HG03280 (cell line): ENCODE data around the gene CCM2.

ENCODE experiments used
- ATAC-seq: cut with Tn5 transposase; IDR thresholded peaks from one replicate; pipeline ENCODE4 v1.9.1; 2021; ENCODE audit warnings: mild to moderate bottlenecking, moderate library complexity; ENCODE audit not compliant: unreplicated experiment

CCM2 gene

DNA sequence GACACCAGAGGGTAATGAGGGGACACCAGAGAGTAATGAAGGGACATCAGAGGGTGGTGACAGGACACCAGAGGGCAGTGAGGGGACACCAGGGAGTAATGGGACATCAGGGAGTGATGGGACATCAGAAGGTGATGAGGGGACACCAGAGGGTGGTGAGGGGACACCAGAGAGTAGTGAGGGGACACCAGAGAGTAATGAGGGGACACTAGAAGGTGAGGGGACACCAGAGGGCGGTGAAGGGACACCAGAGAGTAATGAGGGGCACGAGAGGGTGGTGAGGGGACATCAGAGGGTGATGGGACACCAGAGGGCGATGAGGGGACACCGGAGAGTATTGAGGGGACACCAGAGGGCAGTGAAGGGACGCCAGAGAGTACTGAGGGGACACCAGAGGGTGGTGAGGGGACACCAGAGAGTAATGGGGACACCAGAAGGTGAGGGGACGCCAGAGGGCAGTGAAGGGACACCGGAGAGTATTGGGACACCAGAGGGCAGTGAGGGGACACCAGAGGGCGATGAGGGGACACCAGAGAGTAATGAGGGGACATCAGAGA lies 78.2 kb downstream of the CCM2 start:
- no peak for ATAC-seq

DNA sequence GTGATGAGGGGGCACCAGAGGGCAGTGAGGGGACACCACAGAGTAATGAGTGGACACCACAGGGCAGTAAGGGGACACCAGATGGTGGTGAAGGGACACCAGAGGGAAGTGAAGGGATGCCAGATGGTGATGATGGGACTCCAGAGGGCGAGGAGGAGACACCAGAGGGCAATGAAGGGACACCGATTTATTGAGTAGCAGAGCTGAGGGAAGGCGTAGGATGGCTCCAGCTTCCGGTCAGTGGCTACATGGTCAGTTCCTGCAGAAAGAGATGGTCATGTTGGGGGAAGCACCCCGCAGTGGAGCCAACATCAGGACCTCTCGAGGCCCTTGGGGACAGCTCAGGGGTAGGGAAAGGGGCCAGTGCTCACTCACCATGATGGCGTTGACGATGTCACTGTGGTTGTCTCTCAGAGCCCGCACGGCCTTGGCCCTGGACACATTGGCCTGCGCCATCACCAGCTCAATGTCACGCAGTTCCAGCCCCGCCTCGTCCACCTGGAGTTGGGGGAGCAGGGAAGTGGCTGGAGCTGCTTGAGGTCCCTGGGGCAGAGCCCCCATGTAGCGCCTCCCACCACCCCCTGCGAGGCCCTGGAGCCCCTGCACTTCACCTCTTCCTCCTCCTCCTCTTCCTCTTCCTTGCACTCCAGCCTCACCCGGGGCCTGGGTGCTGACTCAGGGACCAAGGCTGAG lies 80.4 kb downstream of the CCM2 start:
- no peak for ATAC-seq

DNA sequence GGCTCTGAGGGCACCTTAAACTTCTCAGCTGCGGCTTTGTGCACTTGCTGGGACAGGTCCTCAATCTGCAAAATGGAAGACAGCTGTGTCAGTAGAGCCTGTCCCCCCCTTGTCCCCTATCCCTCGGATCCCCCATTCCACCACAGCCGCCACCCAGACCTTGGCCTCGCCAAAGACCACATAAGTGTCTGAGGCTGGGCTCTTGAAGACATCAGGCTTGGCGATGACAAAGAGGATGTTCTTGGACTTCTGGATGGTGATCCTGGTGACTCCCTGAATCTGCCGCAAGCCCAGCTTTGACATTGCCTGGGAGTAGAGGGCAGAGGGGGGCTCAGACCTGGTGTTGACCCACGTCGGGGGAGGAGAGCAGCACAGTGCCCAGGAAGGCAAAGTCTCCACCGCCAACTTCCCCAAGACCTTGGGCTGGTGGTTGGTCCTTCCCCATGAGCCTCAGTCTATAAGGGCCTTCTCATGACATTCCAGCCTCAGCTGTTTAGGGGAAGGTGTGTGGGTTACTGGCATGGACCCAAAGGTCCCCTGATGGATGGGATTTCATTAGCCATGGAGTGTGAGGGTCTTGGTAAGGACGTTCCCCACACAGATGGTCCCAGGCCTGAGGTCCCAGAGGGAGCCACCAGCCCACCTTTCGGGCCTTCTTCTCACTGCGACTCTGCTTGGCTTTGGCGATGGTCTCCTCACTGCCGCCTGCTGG lies 81.1 kb downstream of the CCM2 start:
- ATAC-seq = no peak

DNA sequence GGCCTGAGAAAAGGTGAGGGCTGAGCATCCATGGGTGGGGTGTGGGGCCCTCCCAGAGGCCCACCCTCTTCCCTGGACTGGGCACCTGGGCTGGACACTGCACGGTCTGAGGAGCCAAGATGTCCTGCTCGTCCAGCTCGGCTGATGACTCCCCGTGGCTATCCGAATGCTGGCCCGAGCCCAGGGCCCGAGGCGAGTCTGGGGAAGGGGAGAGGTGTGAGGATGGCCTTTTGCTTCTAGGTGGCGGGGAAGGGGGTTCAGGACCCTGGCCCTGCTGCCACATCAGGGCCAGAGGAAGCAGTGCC lies 81.6 kb downstream of the CCM2 start:
- ATAC-seq = no peak

DNA sequence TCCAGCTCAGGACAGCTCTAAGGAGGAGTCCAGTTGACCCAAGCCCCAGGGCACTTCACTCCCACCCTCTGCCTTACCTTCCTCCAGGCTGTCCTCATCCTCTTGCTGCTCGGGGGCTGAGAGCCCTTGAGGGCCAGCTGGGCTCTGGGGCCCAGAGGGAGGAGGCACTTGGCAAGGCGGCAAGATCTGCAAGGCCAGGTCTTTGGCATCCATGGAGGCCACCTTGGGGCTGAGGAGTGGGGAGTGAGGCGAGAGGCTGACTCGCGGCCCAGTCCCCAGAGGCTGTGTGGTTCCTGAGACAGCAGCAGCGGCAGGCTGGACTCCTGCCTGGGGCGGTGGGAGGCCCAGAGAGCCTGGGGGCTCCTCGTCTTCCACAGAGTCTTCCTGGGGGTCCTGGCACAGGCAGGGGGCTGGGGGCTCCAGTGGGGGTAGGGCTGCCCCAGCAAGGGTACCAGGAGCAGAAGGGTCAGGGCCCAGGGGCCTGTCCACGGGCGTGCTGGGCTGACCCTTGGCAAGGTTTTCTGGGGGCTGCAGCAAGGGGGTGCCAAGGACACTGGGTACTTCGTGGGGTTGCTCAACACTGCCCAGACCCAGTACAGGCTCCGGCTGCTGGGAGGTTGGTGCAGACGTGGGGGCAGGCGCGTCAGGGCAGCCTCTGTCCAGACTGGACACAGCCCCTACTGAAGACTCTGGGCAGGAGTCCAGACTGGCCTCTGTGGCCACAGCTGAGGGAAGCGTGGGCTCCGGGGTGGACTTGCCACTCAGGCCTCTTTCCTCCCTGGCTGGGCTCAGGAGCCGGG lies 82.2 kb downstream of the CCM2 start:
- ATAC-seq = no peak

DNA sequence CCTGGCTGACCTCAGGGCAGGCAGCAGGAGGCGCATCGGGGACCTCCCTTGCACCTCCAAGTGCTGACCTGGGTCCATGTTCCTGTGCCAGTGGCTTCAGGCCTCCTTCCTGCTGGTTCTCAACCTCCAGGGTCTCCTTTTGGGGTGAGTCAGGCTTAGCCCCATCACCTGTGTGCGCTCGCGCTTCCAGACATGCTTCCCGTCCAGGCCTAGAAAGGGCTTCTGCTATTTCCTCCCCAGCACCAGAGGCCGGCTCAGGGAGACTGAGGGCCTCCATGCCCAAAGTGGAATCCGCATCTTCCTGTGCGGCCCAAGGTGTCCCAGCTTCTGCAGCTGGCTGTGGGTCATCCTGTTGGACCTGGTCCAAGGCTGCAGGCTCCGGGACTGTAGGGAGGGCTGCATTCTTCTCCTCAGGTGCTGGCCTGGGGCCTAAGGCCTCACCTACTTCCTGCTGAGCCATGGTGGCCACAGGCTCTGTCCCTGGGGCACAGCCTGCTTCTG lies 82.9 kb downstream of the CCM2 start:
- ATAC-seq = no peak

DNA sequence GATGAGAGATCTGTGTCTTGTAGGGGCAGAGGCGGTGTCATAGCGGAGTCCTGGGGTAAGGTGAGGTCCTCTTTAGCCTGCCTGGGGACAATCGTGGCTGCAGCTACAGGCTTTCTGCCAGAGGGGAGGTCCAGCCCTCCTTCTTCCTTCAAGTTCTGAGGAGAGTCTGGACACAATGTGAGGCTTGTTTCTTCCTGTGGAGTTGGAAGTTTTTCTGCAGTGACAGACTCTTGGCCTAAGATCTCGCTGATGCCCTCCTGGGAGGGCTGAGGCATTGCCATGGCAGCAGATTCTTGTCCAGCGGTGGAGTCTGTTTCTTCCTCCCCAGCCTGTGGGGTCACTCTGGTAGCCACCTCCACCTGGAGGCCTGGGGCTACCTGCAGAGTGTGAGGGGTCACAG lies 84.3 kb downstream of the CCM2 start:
- no peak for ATAC-seq

DNA sequence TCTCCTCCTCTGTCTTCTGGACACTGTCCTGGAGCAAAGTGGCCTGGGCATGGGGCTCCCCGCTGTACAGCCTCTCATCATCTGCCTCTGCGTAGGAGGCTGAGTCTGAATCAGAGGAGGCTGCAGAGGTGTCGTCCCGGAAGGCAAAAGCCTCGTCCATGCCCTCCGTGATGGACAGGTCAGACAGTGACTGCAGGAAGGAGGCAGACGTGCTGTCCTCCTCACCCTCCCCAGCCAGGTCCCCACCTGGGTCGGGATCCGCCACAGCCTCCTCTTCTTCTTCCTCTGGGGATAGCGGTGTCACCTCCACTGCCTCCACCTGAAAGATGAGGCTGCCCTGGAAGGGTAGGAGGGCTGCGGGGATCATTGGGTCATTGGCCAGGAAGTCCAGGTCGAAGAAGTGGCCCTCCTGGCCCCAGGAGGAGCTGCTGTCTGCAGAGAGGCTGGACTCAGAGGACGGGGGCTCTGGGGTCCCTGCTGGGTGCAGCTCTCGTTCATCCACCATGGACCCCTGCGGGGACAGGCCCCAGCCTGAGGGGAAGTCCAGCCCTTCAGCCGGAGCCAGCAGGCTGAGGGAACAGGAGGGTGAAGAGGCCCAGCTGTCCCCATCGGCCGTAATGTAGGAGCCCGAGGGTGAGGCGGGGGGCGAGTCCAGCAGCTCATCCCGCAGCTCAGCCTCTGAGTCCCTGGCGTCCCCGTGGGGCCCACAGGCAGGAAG lies 85.1 kb downstream of the CCM2 start:
- no peak for ATAC-seq

DNA sequence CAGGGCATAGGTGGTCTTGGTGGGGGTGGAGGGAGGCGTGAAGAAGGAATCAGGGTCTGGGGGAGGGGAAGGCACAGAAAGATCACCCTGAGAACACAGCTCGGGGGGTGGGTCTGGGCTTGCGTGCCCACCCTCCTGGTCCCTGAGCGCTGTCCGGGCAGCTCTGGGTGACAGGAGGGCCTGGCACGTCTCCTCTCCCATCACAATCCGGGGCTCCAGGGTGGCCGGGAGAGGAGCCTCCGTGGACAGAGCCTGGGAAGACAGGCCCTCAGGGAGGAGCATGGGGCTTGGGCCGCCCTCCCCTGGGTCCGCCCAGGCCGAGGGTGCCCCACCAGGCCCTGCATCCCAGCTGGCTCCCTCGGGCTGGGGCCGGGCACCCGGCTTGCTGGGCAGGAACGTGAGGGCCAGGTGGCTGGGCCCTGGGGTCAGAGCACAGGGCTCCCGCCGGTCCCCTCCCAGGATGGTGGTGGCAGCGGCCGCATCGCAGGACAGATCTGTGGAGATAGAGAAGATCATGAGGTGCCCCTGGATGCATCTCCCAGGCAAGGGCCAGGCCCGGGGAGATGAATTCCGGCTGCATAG lies 85.7 kb downstream of the CCM2 start:
- ATAC-seq = no peak

DNA sequence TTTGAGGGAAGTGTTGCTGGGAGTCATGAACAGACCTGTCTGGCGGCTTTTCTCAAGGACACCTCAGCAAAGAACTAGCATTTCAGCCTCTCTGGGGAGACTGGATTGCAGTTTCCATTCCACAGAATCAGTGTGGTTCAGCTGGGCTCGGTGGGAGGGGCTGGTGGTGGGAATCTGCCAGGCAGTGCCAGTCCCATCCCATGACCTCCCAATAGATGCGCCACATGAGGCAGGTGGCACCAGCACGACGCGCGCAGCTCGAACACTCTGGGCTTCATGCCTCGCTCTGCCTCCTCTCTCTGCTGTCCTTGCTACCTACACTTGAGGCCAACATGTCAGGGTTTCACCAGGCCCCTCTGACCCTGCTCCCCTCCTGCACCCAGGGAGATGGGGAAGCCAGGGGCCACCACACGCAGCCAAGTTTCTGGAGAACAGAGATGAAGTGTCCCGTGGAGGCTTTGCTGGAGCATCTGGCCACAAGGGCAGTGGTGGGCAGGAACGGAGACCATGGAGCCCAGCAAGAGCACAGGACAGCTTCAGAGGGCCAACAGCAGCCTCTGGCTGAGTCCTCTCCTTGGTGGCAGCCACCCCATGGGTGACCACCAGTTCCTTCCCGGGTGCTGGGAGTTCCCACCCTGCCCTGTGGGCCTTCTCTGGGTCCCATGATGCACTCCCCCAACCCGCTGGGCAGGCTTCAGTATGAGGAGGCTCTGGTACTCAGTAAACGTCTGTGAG lies 86.5 kb downstream of the CCM2 start:
- no peak for ATAC-seq

DNA sequence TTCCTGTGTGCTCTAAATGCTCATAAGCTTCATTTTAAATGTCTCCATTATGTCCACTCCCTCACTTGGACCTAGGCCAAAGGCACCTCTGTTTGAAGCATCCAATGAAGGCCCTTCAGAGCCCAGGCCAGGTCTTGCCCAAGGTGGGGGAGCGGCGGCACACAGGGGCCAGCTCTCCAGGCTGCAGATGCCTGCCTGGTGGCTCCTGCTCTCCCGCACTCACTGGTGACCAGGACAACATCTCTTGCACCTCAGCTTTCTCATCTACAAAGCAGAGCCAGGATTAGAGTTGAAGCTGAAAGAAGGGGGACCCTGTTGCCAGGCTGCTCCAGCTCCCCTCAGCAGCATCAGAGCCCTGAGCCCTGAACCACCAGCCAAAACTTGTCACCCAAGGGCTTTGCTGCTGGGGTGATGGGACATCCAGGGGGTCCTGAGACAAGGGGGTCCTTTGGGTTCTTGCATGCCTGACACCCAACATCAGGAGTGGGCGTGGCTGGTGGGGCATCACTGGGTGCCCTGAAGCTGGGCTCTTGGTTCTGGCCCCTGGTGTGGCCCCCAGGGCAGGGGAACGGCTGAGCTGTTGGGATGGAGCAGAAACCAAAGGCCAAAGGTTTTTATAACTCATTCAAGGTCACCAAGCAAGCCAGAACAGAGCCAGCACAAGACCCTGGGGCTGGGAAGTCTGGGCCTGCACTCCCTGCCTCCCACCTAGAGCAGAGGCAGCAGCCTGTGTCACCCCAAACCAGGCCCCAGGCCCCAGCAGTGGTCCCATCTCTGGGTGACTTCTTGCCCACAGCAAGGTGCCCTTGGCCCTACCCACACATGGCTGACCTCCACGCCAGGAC lies 87.5 kb downstream of the CCM2 start:
- ATAC-seq = no peak

DNA sequence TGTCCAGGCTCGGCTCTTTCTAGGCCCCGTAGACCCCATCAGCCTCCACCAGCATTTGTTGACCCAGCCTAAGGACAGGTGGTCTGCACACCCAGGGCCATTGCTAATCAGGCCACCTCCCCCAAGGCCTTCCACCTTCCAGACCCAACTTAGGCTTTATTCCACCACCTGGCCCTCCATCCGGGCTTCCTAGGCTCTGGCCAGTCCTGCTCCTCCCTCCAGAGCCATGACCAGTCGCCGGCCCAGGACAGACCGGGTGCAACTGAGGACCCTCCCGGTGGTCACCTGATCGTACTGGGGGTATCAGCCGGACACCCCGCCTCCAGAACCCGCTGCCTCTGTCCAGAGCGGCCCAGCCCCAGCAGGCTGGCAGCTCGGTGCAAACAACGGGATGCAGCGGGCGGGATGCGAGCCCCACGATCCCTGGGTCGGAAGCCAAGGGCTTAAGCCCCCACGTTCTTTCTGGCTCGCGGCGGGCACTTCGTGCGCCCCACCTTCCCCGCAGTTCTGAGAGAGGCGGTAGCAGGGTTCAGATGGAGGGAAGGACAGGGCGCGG lies 88.2 kb downstream of the CCM2 start:
- ATAC-seq = no peak

DNA sequence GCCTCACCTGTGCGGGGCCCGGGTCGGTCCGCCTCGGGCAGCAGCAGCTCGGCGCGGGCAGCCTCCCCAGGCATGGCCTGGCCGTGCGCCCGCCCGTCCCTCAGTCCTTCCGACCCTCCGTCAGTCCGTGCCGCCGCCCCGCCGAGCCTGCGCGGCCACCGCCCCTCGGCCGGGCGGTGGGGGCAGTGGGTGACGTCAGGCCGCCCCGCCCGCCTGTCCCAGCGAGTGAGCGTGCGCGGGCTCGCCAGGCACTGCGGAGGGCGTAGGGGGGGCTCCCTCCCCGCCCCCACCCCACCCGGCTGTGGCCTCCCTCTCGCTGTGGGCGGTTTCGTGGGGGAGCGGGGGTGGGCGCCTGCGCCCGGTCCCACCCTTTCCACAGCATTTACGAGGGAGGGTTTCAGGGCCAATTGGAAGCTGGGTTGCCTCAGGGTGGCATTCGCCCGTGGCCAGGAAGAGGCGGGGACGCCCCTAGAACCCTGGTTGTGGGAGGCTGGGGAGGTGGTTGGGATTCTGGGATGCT lies 88.9 kb downstream of the CCM2 start, which contains the start of gene NACAD:
Gene NACAD (minus strand): TSS at position 149 of the 520 bp plus-strand sequence. CDS start 75 bp downstream, at position 74.
- ATAC-seq = no peak

DNA sequence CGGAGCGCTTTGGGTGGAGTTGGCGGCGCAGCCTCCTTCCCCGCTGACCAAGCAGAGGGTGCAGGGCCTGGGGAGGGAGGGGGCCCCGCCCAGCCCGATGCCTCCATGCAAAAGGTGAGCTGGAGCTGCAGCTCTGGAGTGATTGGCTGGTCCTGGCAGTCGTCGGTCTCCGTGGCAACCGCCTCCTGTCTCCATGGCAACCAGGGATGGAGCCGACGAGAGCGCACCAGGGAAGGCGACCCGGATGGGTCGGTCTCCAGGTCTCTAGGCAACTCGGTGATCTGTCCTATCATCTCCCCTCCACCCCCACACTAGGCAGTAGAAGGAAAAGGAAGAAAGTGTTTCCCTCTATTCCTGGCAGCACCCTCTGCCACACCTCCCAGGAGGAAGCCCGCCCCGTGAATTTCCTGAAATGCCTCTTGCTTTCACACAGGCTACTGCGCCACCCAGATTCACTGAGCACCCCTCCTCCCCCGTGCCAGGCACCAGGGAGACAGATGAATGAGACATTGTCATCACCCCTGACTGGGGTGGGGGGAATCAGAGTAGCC lies 89.4 kb downstream of the CCM2 start:
- no peak for ATAC-seq

DNA sequence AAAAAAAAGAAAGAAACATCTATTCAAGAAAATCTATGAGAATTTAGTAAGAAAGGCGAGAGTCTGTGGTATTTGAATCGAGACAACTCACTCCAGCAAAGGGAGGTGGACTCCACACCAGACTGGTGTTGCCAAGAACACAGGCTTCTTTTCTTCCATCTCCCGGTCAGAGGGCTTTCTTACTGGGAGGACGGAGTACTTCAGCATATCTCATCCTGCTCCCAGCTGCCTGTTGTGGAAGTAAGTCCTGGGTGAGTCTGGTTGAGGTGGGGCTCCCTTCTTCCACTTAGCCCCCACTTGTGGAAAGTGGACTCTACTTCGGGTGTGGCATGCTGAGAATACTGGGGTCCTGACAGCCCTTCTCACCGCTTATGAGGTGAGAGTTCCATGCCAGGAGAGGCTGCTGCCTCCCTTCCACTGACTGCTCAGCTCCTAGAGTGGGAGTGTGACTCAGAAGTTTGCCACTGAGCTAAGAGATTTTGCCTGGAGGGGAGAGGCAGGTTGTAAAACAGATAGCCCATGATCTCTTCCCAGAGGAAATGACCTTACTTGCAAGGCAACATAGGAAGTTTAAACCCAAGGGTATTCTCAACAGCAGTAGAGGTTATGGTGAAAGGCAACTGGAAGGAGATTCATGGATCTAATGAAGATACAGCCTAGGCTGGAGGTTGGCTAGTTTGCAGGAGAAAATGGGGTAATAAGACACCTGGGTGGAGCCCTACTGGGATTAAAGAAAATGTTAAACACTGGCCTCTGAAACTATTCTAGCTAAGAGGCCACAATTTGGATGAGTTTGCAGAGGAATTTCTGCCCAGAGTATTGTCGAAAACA lies 92.3 kb downstream of the CCM2 start:
- ATAC-seq = no peak

DNA sequence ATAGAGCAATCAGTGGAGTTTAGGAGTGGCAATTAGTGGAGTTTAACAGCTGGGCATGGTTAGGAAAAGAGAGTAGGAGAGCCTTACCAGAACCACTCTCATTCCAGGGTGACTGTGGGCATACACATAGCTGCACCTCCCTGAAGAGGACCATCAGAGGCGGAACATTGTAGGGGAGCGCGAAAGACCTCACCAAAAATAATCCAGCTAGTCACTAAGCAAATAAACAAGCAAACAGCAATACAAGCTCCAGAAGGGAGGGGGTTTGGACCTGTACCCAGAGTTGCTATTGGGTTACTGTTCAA lies 92.9 kb downstream of the CCM2 start:
- ATAC-seq = no peak
